Measurements from ENCODE around the gene DDX39A.
"Not testable (repeated sequence)": the region's sequence is repeated elsewhere in the genome, so short reads cannot be mapped to it uniquely, and the experiment has no call there.

The DDX39A gene

GRCh38 chr19:14408491-14409145 lies 10.5 kb downstream of the DDX39A start:
- DNase-seq, result no peak

DNA sequence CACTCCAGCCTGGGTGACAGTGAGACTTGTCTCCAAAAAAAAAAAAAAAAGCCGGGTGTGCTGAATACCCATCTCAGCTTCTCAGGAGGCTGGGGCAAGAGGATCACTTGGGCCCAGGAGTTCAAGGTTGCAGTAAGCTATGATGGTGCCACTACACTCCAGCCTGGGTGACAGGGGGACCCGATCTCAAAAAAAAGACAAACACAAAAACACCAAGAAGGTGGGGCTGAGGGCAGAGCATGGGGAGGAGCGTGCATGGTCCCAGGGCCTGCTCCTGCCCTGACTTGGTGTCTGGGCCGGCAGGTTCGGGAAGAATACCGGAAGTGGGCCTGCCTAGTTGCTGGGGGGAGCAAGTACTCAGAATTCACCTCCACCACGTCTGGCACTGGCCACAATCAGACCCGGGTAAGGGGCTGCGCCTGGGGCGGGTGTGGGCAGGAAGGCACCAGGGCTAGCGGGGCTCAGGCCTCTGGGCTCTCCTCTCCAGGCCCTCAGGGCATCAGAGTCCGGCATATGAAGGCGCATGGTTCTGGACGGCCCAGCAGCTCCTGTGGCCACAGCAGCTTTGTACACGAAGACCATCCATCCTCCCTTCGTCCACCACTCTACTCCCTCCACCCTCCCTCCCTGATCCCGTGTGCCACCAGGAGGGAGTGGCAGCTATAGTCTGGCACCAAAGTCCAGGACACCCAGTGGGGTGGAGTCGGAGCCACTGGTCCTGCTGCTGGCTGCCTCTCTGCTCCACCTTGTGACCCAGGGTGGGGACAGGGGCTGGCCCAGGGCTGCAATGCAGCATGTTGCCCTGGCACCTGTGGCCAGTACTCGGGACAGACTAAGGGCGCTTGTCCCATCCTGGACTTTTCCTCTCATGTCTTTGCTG lies 11.3 kb downstream of the DDX39A start:
- no peak for DNase-seq

DNA sequence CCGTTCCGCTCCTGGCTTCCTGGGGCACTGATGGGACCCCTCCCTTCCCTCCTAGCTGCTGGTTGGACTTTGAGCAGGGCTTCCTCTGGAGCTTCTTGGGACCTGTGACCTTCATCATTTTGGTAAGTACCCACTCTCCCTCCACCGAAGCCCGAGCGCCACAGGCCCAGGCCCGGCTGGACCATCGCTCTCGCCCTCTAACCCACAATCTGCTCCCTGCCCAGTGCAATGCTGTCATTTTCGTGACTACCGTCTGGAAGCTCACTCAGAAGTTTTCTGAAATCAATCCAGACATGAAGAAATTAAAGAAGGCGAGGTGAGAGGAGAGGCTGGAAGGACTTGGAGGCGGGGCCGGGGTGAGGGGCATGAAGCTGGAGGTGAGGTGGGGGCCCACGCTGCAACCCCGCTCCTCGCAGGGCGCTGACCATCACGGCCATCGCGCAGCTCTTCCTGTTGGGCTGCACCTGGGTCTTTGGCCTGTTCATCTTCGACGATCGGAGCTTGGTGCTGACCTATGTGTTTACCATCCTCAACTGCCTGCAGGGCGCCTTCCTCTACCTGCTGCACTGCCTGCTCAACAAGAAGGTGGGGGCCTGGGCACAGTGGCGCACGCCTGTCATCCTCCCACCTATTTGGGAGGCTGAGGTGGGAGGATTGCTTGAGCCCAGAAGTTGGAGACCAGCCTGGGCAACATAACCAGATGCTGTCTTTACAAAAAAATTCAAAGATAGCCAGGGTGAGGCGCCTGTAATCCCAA lies 12.3 kb downstream of the DDX39A start:
- DNase-seq, result no peak

- peak; percentile 88 to 95 (median 92) for DNase-seq
Observed at GRCh38 chr19:14405758-14406644, 13.1 kb downstream of the DDX39A start.

DNA sequence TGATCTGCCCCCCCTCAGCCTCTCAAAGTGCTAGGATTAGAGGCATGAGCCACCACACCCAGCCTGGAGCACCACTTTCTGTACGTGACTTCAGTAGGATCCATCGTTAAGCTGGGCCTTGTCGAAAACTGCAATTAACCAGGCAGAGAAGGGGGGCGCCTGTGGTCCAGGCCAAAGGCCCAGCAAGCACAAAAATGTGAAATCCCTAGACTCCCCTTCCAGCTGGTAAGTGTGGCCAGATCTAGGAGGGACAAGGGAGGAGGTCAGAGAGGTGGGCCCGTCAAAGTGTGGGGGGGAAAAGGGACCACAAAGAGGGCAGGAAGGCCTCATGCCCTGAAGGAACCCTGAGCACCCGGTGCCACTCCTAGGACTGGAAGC lies 13.8 kb downstream of the DDX39A start:
- no peak for DNase-seq

DNA sequence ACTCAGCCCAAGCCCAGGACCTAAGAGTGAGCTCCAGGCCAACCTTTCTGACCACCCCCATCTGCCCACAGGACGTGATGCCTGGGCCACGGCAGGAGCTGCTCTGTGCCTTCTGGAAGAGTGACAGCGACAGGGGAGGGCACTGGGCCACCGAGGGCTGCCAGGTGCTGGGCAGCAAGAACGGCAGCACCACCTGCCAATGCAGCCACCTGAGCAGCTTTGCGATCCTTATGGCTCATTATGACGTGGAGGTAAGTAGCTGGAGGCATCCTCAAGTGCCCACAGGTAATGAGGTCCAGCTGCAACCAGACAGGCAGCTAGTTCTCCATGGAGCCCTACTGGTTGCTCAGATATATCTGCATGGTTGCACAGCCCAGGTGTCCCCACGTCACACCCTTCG lies 14.8 kb downstream of the DDX39A start:
- DNase-seq, result no peak

DNA sequence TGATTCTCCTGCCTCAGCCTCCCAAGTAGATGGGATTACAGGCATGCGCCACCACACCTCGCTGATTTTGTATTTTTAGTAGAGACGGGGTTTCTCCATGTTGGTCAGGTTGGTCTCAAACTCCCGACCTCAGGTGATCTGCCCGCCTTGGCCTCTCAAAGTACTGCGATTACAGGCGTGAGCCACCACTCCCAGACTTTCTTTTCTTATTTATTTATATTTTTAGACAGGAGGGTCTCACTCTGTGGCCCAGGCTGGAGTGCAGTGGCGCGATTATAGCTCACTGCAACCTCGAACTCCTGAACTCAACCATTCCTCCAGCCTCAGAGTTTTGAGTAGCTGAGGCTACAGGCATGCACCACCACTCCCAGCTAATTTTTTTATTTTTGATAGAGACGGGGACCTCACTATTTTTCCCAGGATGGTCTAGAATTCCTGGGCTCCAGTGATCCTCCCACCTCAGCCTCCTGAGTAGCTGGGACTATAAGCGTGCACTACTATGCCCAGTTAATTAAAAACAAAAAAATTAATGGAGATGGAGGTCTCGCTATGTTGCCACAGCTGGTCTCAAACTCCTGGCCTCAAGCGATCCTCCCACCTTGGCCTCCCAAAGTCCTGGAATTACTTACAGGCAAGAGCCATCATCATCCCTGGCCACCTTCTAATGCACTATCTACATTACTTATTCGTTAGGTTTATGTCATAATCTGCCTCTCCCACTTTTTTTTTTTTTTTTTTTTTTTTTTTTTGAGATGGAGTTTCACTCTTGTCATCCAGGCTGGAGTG lies 15.8 kb downstream of the DDX39A start:
- not testable (repeated sequence) for DNase-seq

DNA sequence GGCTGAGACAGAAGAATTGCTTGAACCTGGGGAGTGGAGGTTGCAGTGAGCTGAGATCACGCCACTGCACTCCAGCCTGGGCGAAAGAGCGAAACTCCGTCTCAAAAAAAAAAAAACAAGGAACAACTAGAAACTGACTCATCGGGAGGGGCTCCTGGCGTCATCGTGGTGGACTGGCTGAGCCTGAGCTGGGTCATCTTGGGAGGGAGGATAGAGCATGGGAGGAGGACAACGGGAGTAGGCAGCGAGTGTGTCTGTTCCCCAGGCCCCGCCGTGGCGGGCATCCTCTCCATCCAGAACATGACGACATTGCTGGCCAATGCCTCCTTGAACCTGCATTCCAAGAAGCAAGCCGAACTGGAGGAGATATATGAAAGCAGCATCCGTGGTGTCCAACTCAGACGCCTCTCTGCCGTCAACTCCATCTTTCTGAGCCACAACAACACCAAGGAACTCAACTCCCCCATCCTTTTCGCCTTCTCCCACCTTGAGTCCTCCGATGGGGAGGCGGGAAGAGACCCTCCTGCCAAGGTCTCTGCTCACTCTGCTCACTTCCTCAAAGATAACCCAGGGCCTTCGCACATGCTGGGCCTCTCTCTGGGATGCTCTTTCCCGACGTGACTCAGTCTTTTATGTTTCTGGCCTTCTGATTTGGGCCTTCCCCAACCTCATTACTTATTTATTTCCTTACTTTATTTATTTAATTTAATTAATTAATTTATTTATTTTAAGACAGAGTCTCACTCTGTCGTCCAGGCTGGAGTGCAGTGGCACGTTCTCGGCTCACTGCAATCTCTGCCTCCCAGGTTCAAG lies 16.6 kb downstream of the DDX39A start:
- DNase-seq, result peak; percentile 83 to 93 (median 90)

- DNase-seq, result no peak
Observed at GRCh38 chr19:14401468-14402195, 17.5 kb downstream of the DDX39A start.

DNA sequence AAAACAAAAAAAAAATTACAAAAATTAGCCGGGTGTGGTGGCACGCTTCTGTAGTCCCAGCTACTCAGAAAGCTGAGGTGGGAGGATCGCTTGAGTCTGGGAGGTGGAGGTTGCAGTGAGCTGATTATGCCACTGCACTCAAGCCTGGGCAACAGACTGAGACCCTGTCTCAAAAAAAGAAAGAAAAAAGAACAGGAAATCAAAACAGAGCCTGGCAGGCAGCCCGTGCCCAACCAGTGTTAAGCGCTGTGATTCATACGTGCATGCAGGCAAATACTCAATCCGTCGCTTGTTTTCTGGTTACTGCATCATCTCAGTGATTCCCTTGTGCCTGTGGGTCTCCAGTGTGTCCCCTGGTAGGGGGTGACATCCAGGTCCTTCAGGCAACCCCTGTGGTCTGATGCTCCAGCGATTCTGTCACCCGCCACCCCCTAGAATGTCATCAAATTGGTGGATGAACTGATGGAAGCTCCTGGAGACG lies 18.1 kb downstream of the DDX39A start:
- DNase-seq, result no peak

DNA sequence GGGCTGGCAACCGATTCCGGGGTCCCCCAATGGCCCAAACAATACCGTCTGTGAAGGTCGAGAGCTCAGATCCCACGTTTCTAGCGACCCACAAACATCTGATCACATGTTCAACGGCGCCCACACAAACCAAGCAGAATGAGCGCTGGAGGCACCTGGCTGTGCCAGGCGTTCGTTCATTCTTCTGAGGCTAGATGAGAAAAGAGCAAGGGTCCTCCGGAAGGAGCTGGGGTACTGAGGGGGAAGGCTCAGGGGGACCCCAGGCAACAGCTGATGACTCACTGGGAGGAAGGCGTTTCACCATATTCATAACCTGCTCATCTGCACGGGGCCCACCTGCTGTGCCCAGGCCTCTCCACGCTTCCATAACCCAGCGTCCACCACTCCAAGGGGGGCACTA lies 22.0 kb downstream of the DDX39A start:
- DNase-seq, result not testable (repeated sequence)

DNA sequence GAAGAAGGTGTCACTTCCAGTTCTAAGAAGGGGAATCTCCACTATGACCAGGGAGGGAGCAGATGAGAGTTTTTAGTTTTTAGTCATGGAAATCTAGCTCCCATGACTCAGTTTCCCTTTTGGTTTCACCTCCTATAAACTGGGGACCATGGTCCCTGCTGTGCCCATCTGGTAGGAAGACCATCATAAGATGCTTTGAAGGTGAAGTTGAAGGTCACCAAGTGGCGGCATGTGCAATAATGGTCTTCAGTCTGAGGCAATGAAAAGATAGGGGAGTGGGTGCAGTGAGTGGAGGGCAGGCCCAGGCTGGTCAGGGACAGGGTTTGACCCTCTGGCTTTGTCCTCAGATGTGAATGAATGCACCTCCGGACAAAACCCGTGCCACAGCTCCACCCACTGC lies 22.4 kb downstream of the DDX39A start:
- DNase-seq, result not testable (repeated sequence)

GRCh38 chr19:14395710-14396336 lies 23.3 kb downstream of the DDX39A start:
- DNase-seq, result no peak

GRCh38 chr19:14395262-14395661 lies 23.9 kb downstream of the DDX39A start:
- peak in 1 of 4 experiments; percentile 4 for DNase-seq

DNA sequence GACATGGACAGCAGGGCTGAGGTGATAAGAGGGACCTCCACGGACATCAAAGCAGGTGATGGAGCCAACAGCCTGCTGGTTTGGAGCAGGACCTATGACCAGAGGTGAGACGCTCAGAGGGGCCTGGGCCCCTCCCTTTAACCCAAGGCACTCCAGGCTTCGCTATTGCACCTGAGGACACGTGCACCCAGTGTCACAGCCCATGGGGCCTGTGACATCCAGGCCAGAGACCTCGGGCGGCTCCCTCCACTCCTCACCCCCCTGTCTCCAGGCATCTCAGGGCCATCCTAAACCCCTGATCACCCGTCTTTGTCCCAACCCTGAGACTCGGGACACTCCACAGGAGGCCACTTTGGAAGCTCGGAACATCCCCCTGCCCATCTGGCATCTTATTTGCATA lies 25.0 kb downstream of the DDX39A start:
- DNase-seq, result no peak

- DNase-seq, result no peak
Observed at GRCh38 chr19:14393329-14393728, 25.8 kb downstream of the DDX39A start.

GRCh38 chr19:14391156-14391821 lies 27.9 kb downstream of the DDX39A start:
- no peak for DNase-seq

DNA sequence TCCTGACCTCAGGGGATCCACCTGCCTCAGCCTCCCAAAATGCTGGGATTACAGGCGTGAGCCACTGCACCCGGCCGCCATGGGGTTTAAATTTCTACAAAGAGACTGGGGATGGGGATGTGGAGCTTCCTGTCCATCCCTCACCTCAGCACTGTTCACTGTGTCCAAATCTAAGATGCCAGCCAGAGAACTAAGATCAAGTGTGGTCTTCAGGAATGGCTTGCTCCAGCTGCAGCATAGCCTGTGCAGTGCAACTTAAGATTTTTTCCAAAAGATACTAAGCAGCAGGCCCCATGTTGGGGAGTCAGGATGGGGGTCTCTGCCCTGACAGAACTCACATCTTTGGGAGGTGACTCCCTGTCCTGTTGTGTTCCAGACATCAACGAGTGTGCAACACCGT lies 28.6 kb downstream of the DDX39A start:
- DNase-seq, result no peak

DNA sequence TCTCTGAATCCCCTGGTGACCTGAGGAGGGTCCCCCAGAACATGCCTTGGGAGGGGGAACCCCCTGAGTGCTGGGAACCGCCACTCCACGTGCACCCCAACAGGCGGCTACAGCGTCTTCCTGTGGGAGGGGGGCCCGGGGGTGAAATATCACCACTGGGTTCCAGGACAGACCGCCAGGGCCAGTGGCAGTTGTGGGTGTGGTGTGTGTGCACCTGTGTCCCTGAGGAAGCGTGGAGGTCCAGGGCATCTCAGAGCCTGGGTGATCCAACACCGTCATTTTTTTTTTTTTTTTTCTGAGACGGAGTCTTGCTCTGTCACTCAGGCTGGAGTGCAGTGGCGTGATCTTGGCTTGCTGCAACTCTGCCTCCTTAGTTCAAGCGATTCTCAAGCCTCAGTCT lies 33.6 kb downstream of the DDX39A start:
- no peak for DNase-seq

All from suppressor macrophage (primary cell).